GM12872 (cell line): ENCODE measurements around the gene NT5DC3.

Experiments used
- CTCF ChIP-seq: IDR thresholded peaks from 3 replicates; pipeline ENCODE4 v1.5.1; 2011; ENCODE audit warnings: low read depth, mild to moderate bottlenecking, low read length, moderate library complexity; ENCODE audit not compliant: insufficient read depth

NT5DC3 gene

GRCh38 chr12:103844305-103844704 is 3.3 kb upstream of the NT5DC3 start:
- TF ChIP-seq CTCF, result no peak

GRCh38 chr12:103841690-103842584 is 903 bp upstream of the NT5DC3 start:
- TF ChIP-seq CTCF, result no peak

GRCh38 chr12:103840462-103840875 is 565 bp downstream of the NT5DC3 start:
- TF ChIP-seq CTCF, result no peak

GRCh38 chr12:103839609-103840461 is 1.2 kb downstream of the NT5DC3 start:
- no peak for TF ChIP-seq CTCF

GRCh38 chr12:103839103-103839502 is 1.9 kb downstream of the NT5DC3 start:
- no peak for TF ChIP-seq CTCF

GRCh38 chr12:103838254-103838914 is 2.6 kb downstream of the NT5DC3 start:
- TF ChIP-seq CTCF, result no peak

- no peak for TF ChIP-seq CTCF
These were observed 4.7 kb downstream of the NT5DC3 start for GRCh38 chr12:103836345-103836744.
